Endothelial cell of umbilical vein (primary cell): Measurements from ENCODE around the gene SFTPA1. TPM values are rescaled to one million over a fixed set of nuclear protein-coding genes. Genes with fewer than 3 reads are reported as not detected.
"Not testable (repeated sequence)": the region's sequence is repeated elsewhere in the genome, so short reads cannot be mapped to it uniquely, and the experiment has no call there.

ENCODE experiments used
- BruUV-seq: library from RNA; stranded (reverse); fragments of 400-500 nt; replicated peaks from 2 replicates; lab custom pipeline; 2021; lab: Mats Ljungman, UMichigan
- CTCF ChIA-PET: fragments of 300-600, 350-600 bp; sonication (Branson Sonifier 250); formaldehyde crosslinking; loops from one replicate; lab custom pipeline; 2021; ENCODE audit warnings: antibody characterized with exemption, inconsistent platforms; lab: Charles Lee
- POLR2A ChIA-PET: fragments of 300-600, 350-600 bp; sonication (Branson Sonifier 250); formaldehyde crosslinking; loops from one replicate; lab custom pipeline; 2021; ENCODE audit warnings: antibody characterized with exemption, inconsistent platforms; lab: Charles Lee
- DNase-seq: peaks from one replicate; pipeline ENCODE4 v3.0.0-alpha.2; 2011; ENCODE audit warnings: low read depth, low spot score
- FAIRE-seq: peaks from 2 replicates; lab custom pipeline; 2011; peaks lifted over from hg19 to GRCh38; lab: Jason Lieb, UNC
- H2AFZ ChIP-seq: 2 replicates; pipeline ENCODE4 v1.6.0; 2012; ENCODE audit warnings: low read depth, low read length, control low read depth, inconsistent platforms
- H3K27ac ChIP-seq: 2 replicates; pipeline ENCODE4 v1.5.1; 2011; ENCODE audit warnings: low read depth, mild to moderate bottlenecking, control low read depth, low read length, moderate library complexity; ENCODE audit not compliant: insufficient read depth
- H3K27me3 ChIP-seq, 2 experiments: 2 replicates each; pipeline versions ENCODE4 v1.6.0 to v1.6.1; 2011; ENCODE audit warnings: low read length in 2 of 2, mixed read lengths in 1 of 2; ENCODE audit not compliant: control insufficient read depth in 2 of 2, insufficient read depth in 2 of 2
- H3K36me3 ChIP-seq, 2 experiments: 2 replicates in 1 of 2; 3 replicates in 1 of 2; pipeline ENCODE4 v1.5.1; 2011; ENCODE audit warnings: low read length in 2 of 2, mild to moderate bottlenecking in 1 of 2, moderate library complexity in 1 of 2; ENCODE audit not compliant: control insufficient read depth in 2 of 2, insufficient read depth in 2 of 2; ENCODE audit errors: extremely low read depth in 1 of 2
- H3K4me1 ChIP-seq: 3 replicates; pipeline ENCODE4 v1.5.1; 2011; ENCODE audit warnings: mild to moderate bottlenecking, low read length; ENCODE audit not compliant: control insufficient read depth, insufficient read depth; ENCODE audit errors: extremely low read depth
- H3K4me2 ChIP-seq: 2 replicates; pipeline ENCODE4 v1.6.1; 2011; ENCODE audit warnings: low read length, control low read depth, mixed read lengths; ENCODE audit not compliant: insufficient read depth
- H3K4me3 ChIP-seq, 3 experiments: fragments of 200-600 bp in 1 of 3; sonication (generic), shearing (Covaris generic) in 1 of 3; replicated peaks in 1 of 3; 2 replicates each; pipeline ENCODE4 v1.5.1; 2011 to 2016; ENCODE audit warnings: control low read depth in 3 of 3, low read length in 3 of 3, mild to moderate bottlenecking in 2 of 3, inconsistent platforms in 1 of 3, low read depth in 1 of 3, moderate library complexity in 1 of 3; ENCODE audit not compliant: insufficient read depth in 1 of 3
- H3K79me2 ChIP-seq: 2 replicates; pipeline ENCODE4 v1.6.0; 2012; ENCODE audit warnings: low read length, inconsistent platforms; ENCODE audit not compliant: control insufficient read depth, insufficient read depth
- H3K9ac ChIP-seq: replicated peaks from 2 replicates; pipeline ENCODE3; 2011; ENCODE audit warnings: low read length, control low read depth; ENCODE audit not compliant: insufficient read depth; ENCODE audit errors: extremely low read depth
- H3K9me1 ChIP-seq: replicated peaks from 3 replicates; pipeline ENCODE4 v1.6.0; 2011; ENCODE audit warnings: mild to moderate bottlenecking, low read length; ENCODE audit not compliant: control insufficient read depth, insufficient read depth; ENCODE audit errors: extremely low read depth
- H3K9me3 ChIP-seq: replicated peaks from 2 replicates; pipeline ENCODE4 v1.5.1; 2012; ENCODE audit warnings: low read length, inconsistent platforms; ENCODE audit not compliant: control insufficient read depth, insufficient read depth
- H4K20me1 ChIP-seq: replicated peaks from 2 replicates; pipeline ENCODE3; 2011; ENCODE audit warnings: mild to moderate bottlenecking, low read length; ENCODE audit not compliant: control insufficient read depth, insufficient read depth; ENCODE audit errors: extremely low read depth
- EZH2 ChIP-seq: IDR thresholded peaks from 2 replicates; pipeline ENCODE4 v1.6.1; 2012; ENCODE audit warnings: borderline replicate concordance, low read depth, mild to moderate bottlenecking, moderate library complexity, low read length, inconsistent platforms; ENCODE audit not compliant: severe bottlenecking
- FOS ChIP-seq: IDR thresholded peaks from 2 replicates; pipeline ENCODE4 v1.6.1; 2011; ENCODE audit warnings: mild to moderate bottlenecking, low read length, moderate library complexity, borderline replicate concordance; ENCODE audit not compliant: insufficient read depth
- JUN ChIP-seq: IDR thresholded peaks from 2 replicates; pipeline ENCODE4 v1.6.1; 2011; ENCODE audit warnings: borderline replicate concordance, low read depth; ENCODE audit not compliant: insufficient read length, insufficient read depth
- MYC ChIP-seq: IDR thresholded peaks from one replicate; pipeline ENCODE4 v1.6.1; 2011; ENCODE audit warnings: mild to moderate bottlenecking, low read depth, low read length
- POLR2AphosphoS5 ChIP-seq: IDR thresholded peaks from 2 replicates; pipeline ENCODE4 v1.6.1; 2012; ENCODE audit warnings: low read depth, mild to moderate bottlenecking, control low read depth, low read length, moderate library complexity; ENCODE audit not compliant: insufficient read depth
- dilution Hi-C: fragments of 300-500 bp; cut with MboI; formaldehyde crosslinking; loops from one replicate; pipeline ENCODE4 v1.15.0; 2019; ENCODE audit warnings: low sequenced_read_pairs; ENCODE audit not compliant: extremely low pct_ligation_motif_present
- intact Hi-C: fragments of 100-400 bp; cut with micrococcal nuclease; formaldehyde crosslinking; loops from one replicate; pipeline ENCODE4 v1.10.0; 2022
- polyA plus RNA-seq, 4 experiments: library from polyadenylated mRNA; depleted of rRNA in 3 of 4; stranded (reverse) in 3 of 4; unstranded in 1 of 4; fragments of >200 nt; gene quantifications; 2 replicates each; pipeline versions ENCODE4 v1.2.1 to v1.2.3, GENCODE V29; 2011 to 2012; ENCODE audit warnings: missing spikeins in 1 of 4
- total RNA-seq: library from RNA; stranded (reverse); gene quantifications from 2 replicates; pipeline ENCODE4 v1.2.3, GENCODE V29; 2021
- TF ChIP-seq, protein P1 (sequence below): IDR thresholded peaks from 2 replicates; pipeline ENCODE4 v1.6.1; 2011; ENCODE audit not compliant: insufficient read depth, insufficient read length
- TF ChIP-seq, protein P2 (sequence below), 2 donors: IDR thresholded peaks; 1 replicate in 1 of 2; 2 replicates in 1 of 2; pipeline ENCODE4 v1.5.1; 2011; ENCODE audit warnings: low read length in 2 of 2, mild to moderate bottlenecking in 2 of 2, moderate library complexity in 2 of 2, control low read depth in 1 of 2, inconsistent platforms in 1 of 2, low read depth in 1 of 2; ENCODE audit not compliant: insufficient read depth in 1 of 2; ENCODE audit errors: extremely low read depth in 1 of 2

The SFTPA1 gene
- total and polyA plus RNA-seq, 2 donors (not counting 3 experiments of a cell fraction or from before 2014, with no cell fraction given), result not detected

DNA sequence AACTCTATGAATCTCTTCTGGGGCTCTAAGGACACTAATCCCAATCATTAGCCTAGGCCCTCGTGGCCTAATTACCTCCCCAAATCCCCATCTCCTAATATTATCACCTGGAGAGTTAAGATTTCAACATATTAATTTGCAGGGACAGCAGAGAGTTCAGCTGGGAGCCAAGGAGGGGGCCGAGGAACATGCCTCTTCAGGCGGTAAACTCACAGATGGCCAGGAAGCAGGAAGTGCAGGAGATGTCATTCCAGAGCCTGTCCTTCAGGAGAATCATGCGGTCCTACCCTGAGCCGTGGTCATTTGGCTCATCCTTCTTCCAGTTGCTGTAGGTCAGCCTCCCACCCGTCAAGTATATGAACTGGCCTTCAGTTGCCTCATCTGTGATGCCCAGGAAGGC, 28.6 kb upstream of the SFTPA1 start:
- no peak overlapping the region for H2AFZ ChIP-seq
- dilution Hi-C loops (no loop called here), intact Hi-C loops (no loop called here)
- no TSS peak for BruUV-seq
- no peaks in the 10 kb centered on the region for H4K20me1 ChIP-seq
- no peaks in the 10 kb centered on the region for H3K36me3 ChIP-seq
- H3K79me2 ChIP-seq, result no peaks in the 10 kb centered on the region
- H3K27ac ChIP-seq, result no peak overlapping the region
- TF ChIP-seq POLR2AphosphoS5 (no peak), EZH2 (no peak), JUN (no peak), MYC (no peak), FOS (no peak)
- TF ChIP-seq, protein P1, sequence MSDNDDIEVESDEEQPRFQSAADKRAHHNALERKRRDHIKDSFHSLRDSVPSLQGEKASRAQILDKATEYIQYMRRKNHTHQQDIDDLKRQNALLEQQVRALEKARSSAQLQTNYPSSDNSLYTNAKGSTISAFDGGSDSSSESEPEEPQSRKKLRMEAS, result no peak
- TF ChIP-seq, protein P2, sequence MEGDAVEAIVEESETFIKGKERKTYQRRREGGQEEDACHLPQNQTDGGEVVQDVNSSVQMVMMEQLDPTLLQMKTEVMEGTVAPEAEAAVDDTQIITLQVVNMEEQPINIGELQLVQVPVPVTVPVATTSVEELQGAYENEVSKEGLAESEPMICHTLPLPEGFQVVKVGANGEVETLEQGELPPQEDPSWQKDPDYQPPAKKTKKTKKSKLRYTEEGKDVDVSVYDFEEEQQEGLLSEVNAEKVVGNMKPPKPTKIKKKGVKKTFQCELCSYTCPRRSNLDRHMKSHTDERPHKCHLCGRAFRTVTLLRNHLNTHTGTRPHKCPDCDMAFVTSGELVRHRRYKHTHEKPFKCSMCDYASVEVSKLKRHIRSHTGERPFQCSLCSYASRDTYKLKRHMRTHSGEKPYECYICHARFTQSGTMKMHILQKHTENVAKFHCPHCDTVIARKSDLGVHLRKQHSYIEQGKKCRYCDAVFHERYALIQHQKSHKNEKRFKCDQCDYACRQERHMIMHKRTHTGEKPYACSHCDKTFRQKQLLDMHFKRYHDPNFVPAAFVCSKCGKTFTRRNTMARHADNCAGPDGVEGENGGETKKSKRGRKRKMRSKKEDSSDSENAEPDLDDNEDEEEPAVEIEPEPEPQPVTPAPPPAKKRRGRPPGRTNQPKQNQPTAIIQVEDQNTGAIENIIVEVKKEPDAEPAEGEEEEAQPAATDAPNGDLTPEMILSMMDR (IDR thresholded peaks at IDR 0.05; ENCODE audit: extremely low read depth in 1 of 2, insufficient read depth in 1 of 2, low read depth in 1 of 2, low read length in 2 of 2), result no peak
- H3K9me1 ChIP-seq, result no peaks in the 10 kb centered on the region
- H3K9ac ChIP-seq, result no peak overlapping the region
- CTCF ChIA-PET, result no interaction called here
- no peaks in the 10 kb centered on the region for H3K4me1 ChIP-seq
- DNase-seq (no peak), FAIRE-seq (no peak)
- no peak overlapping the region for H3K4me3 ChIP-seq
- H3K27me3 ChIP-seq, result peaks cover 3 to 5% of the 10 kb centered on the region in 2 experiments
- H3K4me2 ChIP-seq, result no peak overlapping the region
- H3K9me3 ChIP-seq, result no peaks in the 10 kb centered on the region
- POLR2A ChIA-PET, result no interaction called here

GRCh38 chr10:79582954-79583353, 27.8 kb upstream of the SFTPA1 start:
- H3K27me3 ChIP-seq, H3K79me2 ChIP-seq, H3K4me1 ChIP-seq, dilution Hi-C loops, H3K9me3 ChIP-seq, FAIRE-seq, H3K27ac ChIP-seq, BruUV-seq, POLR2A ChIA-PET, H3K36me3 ChIP-seq, H3K9me1 ChIP-seq, H4K20me1 ChIP-seq, CTCF ChIA-PET, DNase-seq, H3K4me2 ChIP-seq, intact Hi-C loops, H3K9ac ChIP-seq, H3K4me3 ChIP-seq, H2AFZ ChIP-seq: not testable (repeated sequence)
